Measurements from ENCODE around the gene ALG12. TPM values are rescaled to one million over a fixed set of nuclear protein-coding genes. Genes with fewer than 3 reads are reported as not detected.

Gene ALG12
- total and polyA plus RNA-seq, 2 of the 4 experiments (the other 2 are of a cell fraction), result 7.2 to 10.9 TPM

- intact Hi-C loops (cut with micrococcal nuclease), result no loop called here
- no peaks in the 10 kb centered on the region for H3K4me1 ChIP-seq (ENCODE audit: control insufficient read depth, insufficient read depth, low read length)
- H3K4me3 ChIP-seq (ENCODE audit: insufficient read depth, low read depth, low read length), result no peak overlapping the region
- no peak overlapping the region for H4K91ac ChIP-seq (ENCODE audit: insufficient read depth, low read depth, low read length)
- H2BK120ac ChIP-seq (ENCODE audit: low read depth, low read length), result no peak overlapping the region
- peaks cover 18 to 68% of the 10 kb centered on the region in 2 experiments for H3K79me1 ChIP-seq (ENCODE audit: low read depth in 1 of 2, low read length in 2 of 2)
- H2BK5ac ChIP-seq (ENCODE audit: low read depth, low read length, poor library complexity, severe bottlenecking), result no peak overlapping the region
- H3K23ac ChIP-seq (ENCODE audit: low read depth, low read length), result no peak overlapping the region
- no peak overlapping the region for H2BK20ac ChIP-seq (ENCODE audit: low read depth, low read length)
- no peak for ATAC-seq (ENCODE audit: low read depth)
- no peak overlapping the region for H3K4ac ChIP-seq (ENCODE audit: low read depth, low read length)
- no peak overlapping the region for H4K8ac ChIP-seq (ENCODE audit: low read depth in 2 of 2, low read length in 2 of 2)
- no peak for DNase-seq
- H3K9me3 ChIP-seq (ENCODE audit: control insufficient read depth, insufficient read depth, low read length), result peaks cover 20% of the 10 kb centered on the region
- no peak overlapping the region for H2BK15ac ChIP-seq (ENCODE audit: low read depth, low read length)
- dilution Hi-C loops (cut with HindIII; ENCODE audit: low sequenced_read_pairs, unreplicated experiment), result no loop called here
- ChIA-PET POLR2A (ENCODE audit: unreplicated experiment) (no interaction called here), CTCF (no interaction called here)
- H2AK9ac ChIP-seq (replicated peaks; ENCODE audit: low read depth, low read length, poor library complexity), result no peak overlapping the region
- no peak for TF ChIP-seq RFX5 (IDR thresholded peaks at IDR 0.05; ENCODE audit: low read depth, low read length)
- no peak for TF ChIP-seq SMC3 (IDR thresholded peaks at IDR 0.05; ENCODE audit: low read depth, low read length)
- no peak for TF ChIP-seq MAFK (IDR thresholded peaks at IDR 0.05; ENCODE audit: low read depth, low read length)
- TF ChIP-seq BHLHE40 (IDR thresholded peaks at IDR 0.05; ENCODE audit: low read depth, low read length), result no peak
- no peak overlapping the region for H3K27ac ChIP-seq (ENCODE audit: insufficient read depth, low read length)
- H3K14ac ChIP-seq (replicated peaks; ENCODE audit: low read depth, low read length), result no peak overlapping the region
- H2AFZ ChIP-seq (replicated peaks; ENCODE audit: low read length, poor library complexity), result no peak overlapping the region
- in situ Hi-C loops (cut with MboI; ENCODE audit: low sequenced_read_pairs), result no loop called here
- peaks cover 16% of the 10 kb centered on the region for H3K36me3 ChIP-seq (ENCODE audit: control insufficient read depth, insufficient read depth, low read length)
- no peak overlapping the region for H4K5ac ChIP-seq (ENCODE audit: low read depth, low read length)
- no peak overlapping the region for H2AK5ac ChIP-seq (ENCODE audit: low read depth, low read length)
- H3K56ac ChIP-seq (ENCODE audit: extremely low read depth, insufficient read depth, low read length), result no peak overlapping the region
- peaks cover 56% of the 10 kb centered on the region for H4K20me1 ChIP-seq (ENCODE audit: insufficient read depth, low read length)
- H3K18ac ChIP-seq (ENCODE audit: low read depth, low read length), result no peak overlapping the region
- 0 out of 2 replicates have a peak, but pooled peaks cover 5% of the 10 kb centered on the region for H3K9me1 ChIP-seq (ENCODE audit: insufficient read depth, low read length)
- H3K27me3 ChIP-seq (ENCODE audit: control insufficient read depth, insufficient read depth, low read length), result no peaks in the 10 kb centered on the region
- H3K9ac ChIP-seq (ENCODE audit: low read depth, low read length), result no peak overlapping the region
- H3K4me2 ChIP-seq (ENCODE audit: low read depth, low read length), result no peak overlapping the region
- BruUV-seq (replicated peaks), result no TSS peak
- 86% methylated on average over 1 of the region's 4 CpGs; no CpG with 5 or more reads in 1 of the 2 experiments for WGBS, 2 experiments (ENCODE audit: extremely low coverage in 2 of 2, insufficient read length in 1 of 2)
Observed at GRCh38 chr22:49871482-49871881, 46.8 kb downstream of the ALG12 start.

All from IMR-90 (cell line).